ENCODE results near the gene METTL24. TPM values are rescaled to one million over a fixed set of nuclear protein-coding genes. Genes with fewer than 3 reads are reported as not detected.

Gene METTL24
- total RNA-seq, 4 donors from 2014 or later: 0.45 to 1.7 TPM; not detected in 2

GRCh38 chr6:110390404-110390803 is 32.3 kb upstream of the METTL24 start:
- Histone ChIP-seq H3K4me3 (no peak overlapping the region), H3K9me3 (no peaks in the 10 kb centered on the region), H3K27me3 (no peaks in the 10 kb centered on the region), H3K36me3 (no peaks in the 10 kb centered on the region), H3K4me1 (no peaks in the 10 kb centered on the region), H3K27ac (no peak overlapping the region)
- no peak for TF ChIP-seq CTCF (IDR thresholded peaks at IDR 0.05)
- no peak for TF ChIP-seq POLR2A (IDR thresholded peaks at IDR 0.05)
- TF ChIP-seq EP300 (IDR thresholded peaks at IDR 0.05): no peak
- TF ChIP-seq POLR2AphosphoS5 (IDR thresholded peaks at IDR 0.05): no peak
- DNase-seq (ENCODE audit: low spot score in 2 of 2): no peak
- WGBS: 38% methylated on average over 2 of the region's 2 CpGs

GRCh38 chr6:110389689-110390382 is 31.7 kb upstream of the METTL24 start:
- DNase-seq (ENCODE audit: low spot score in 2 of 2): no peak
- WGBS: 69% methylated on average over 4 of the region's 4 CpGs
- no peak overlapping the region for H3K27ac ChIP-seq
- TF ChIP-seq POLR2A (IDR thresholded peaks at IDR 0.05) (no peak), POLR2AphosphoS5 (IDR thresholded peaks at IDR 0.05) (no peak), EP300 (IDR thresholded peaks at IDR 0.05) (no peak), CTCF (IDR thresholded peaks at IDR 0.05) (no peak)
- no peak overlapping the region for H3K4me3 ChIP-seq
- H3K9me3 ChIP-seq: no peaks in the 10 kb centered on the region
- no peaks in the 10 kb centered on the region for H3K4me1 ChIP-seq
- no peaks in the 10 kb centered on the region for H3K27me3 ChIP-seq
- H3K36me3 ChIP-seq: no peaks in the 10 kb centered on the region

GRCh38 chr6:110387986-110388385 is 29.8 kb upstream of the METTL24 start:
- H3K9me3 ChIP-seq: no peaks in the 10 kb centered on the region
- H3K27me3 ChIP-seq: no peaks in the 10 kb centered on the region
- H3K4me3 ChIP-seq: no peak overlapping the region
- TF ChIP-seq POLR2AphosphoS5 (IDR thresholded peaks at IDR 0.05) (no peak), CTCF (IDR thresholded peaks at IDR 0.05) (no peak), EP300 (IDR thresholded peaks at IDR 0.05) (no peak), POLR2A (IDR thresholded peaks at IDR 0.05) (no peak)
- WGBS: 76% methylated on average over 2 of the region's 2 CpGs
- H3K36me3 ChIP-seq: no peaks in the 10 kb centered on the region
- H3K27ac ChIP-seq: no peak overlapping the region
- H3K4me1 ChIP-seq: no peaks in the 10 kb centered on the region
- no peak for DNase-seq (ENCODE audit: low spot score in 2 of 2)

GRCh38 chr6:110385458-110385863 is 27.3 kb upstream of the METTL24 start:
- no peaks in the 10 kb centered on the region for H3K27me3 ChIP-seq
- TF ChIP-seq POLR2AphosphoS5 (IDR thresholded peaks at IDR 0.05) (no peak), CTCF (IDR thresholded peaks at IDR 0.05) (no peak), EP300 (IDR thresholded peaks at IDR 0.05) (no peak), POLR2A (IDR thresholded peaks at IDR 0.05) (no peak)
- no peak overlapping the region for H3K27ac ChIP-seq
- H3K4me3 ChIP-seq: no peak overlapping the region
- no peaks in the 10 kb centered on the region for H3K4me1 ChIP-seq
- no peaks in the 10 kb centered on the region for H3K9me3 ChIP-seq
- no peaks in the 10 kb centered on the region for H3K36me3 ChIP-seq
- 93% methylated on average over 1 of the region's 1 CpG for WGBS
- DNase-seq (ENCODE audit: low spot score in 2 of 2): no peak

- Histone ChIP-seq H3K4me3 (no peak overlapping the region), H3K27ac (no peak overlapping the region), H3K9me3 (no peaks in the 10 kb centered on the region), H3K27me3 (peaks cover 5% of the 10 kb centered on the region), H3K36me3 (no peaks in the 10 kb centered on the region), H3K4me1 (no peaks in the 10 kb centered on the region)
- no peak for DNase-seq (ENCODE audit: low spot score in 2 of 2)
- TF ChIP-seq CTCF (IDR thresholded peaks at IDR 0.05): no peak
- no peak for TF ChIP-seq POLR2AphosphoS5 (IDR thresholded peaks at IDR 0.05)
- no peak for TF ChIP-seq EP300 (IDR thresholded peaks at IDR 0.05)
- no peak for TF ChIP-seq POLR2A (IDR thresholded peaks at IDR 0.05)
- 64% methylated on average over 5 of the region's 9 CpGs for WGBS
Observed at GRCh38 chr6:110378552-110378951, 20.4 kb upstream of the METTL24 start.
